Mesenteric fat pad (tissue), 1 donor: Measurements from ENCODE around the gene UGCG. TPM values are rescaled to one million over a fixed set of nuclear protein-coding genes. Genes with fewer than 3 reads are reported as not detected.
"Not testable (repeated sequence)": the region's sequence is repeated elsewhere in the genome, so short reads cannot be mapped to it uniquely, and the experiment has no call there.

Source experiments
- DNase-seq: peaks from one replicate; pipeline ENCODE4 v3.0.0-alpha.2; 2020; ENCODE audit warnings: low spot score
- total RNA-seq: library from RNA; stranded (reverse); fragmentation: NEBNext Ultra II Directional; extraction: Animal tissue kit (Norgen Biotek cat#: 25700); gene quantifications from one replicate; pipeline ENCODE4 v1.2.1, GENCODE V29; 2021
- donor health status: DM: yes; HTN: yes; CAD: no.

UGCG gene
- total RNA-seq, 1 donor from 2014 or later, result 70.0 TPM

- no peak for DNase-seq
Observed at GRCh38 chr9:111917980-111918379, 21.4 kb downstream of the UGCG start.

GRCh38 chr9:111919875-111920274 is 23.3 kb downstream of the UGCG start:
- no peak for DNase-seq

GRCh38 chr9:111920531-111920930 is 23.9 kb downstream of the UGCG start:
- DNase-seq, result no peak

- no peak for DNase-seq
Observed at GRCh38 chr9:111922324-111923013, 25.9 kb downstream of the UGCG start.

- DNase-seq, result no peak
Observed at GRCh38 chr9:111924281-111924680, 27.7 kb downstream of the UGCG start.

GRCh38 chr9:111925017-111925770 is 28.6 kb downstream of the UGCG start:
- no peak for DNase-seq

- no peak for DNase-seq
Observed at GRCh38 chr9:111925784-111926183, 29.2 kb downstream of the UGCG start.

- no peak for DNase-seq
Observed at GRCh38 chr9:111926421-111926875, 29.8 kb downstream of the UGCG start.

- DNase-seq, result no peak
Observed at GRCh38 chr9:111928359-111928720, 31.7 kb downstream of the UGCG start.

GRCh38 chr9:111934747-111935146 is 38.1 kb downstream of the UGCG start:
- no peak for DNase-seq

GRCh38 chr9:111936391-111936790 is 39.8 kb downstream of the UGCG start:
- DNase-seq, result no peak

GRCh38 chr9:111937301-111937700 is 40.7 kb downstream of the UGCG start:
- DNase-seq, result no peak

- DNase-seq, result no peak
Observed at GRCh38 chr9:111937781-111938426, 41.3 kb downstream of the UGCG start.

- DNase-seq, result no peak
Observed at GRCh38 chr9:111938427-111938800, 41.8 kb downstream of the UGCG start.

GRCh38 chr9:111939322-111939721 is 42.7 kb downstream of the UGCG start:
- DNase-seq, result no peak

GRCh38 chr9:111940697-111941096 is 44.1 kb downstream of the UGCG start:
- no peak for DNase-seq

GRCh38 chr9:111943200-111943599 is 46.6 kb downstream of the UGCG start:
- DNase-seq, result no peak

- DNase-seq, result no peak
Observed at GRCh38 chr9:111943746-111944145, 47.1 kb downstream of the UGCG start.

- DNase-seq, result no peak
Observed at GRCh38 chr9:111944241-111944866, 47.7 kb downstream of the UGCG start.

- DNase-seq, result no peak
Observed at GRCh38 chr9:111945216-111945615, 48.6 kb downstream of the UGCG start.

GRCh38 chr9:111948109-111948508 is 51.5 kb downstream of the UGCG start:
- not testable (repeated sequence) for DNase-seq

GRCh38 chr9:111948951-111949350 is 52.3 kb downstream of the UGCG start:
- no peak for DNase-seq
